Fibroblast of lung (primary cell): Measurements from ENCODE around the gene CHCHD6. TPM values are rescaled to one million over a fixed set of nuclear protein-coding genes. Genes with fewer than 3 reads are reported as not detected.

Source experiments
- DNase-seq, 2 donors: peaks; one replicate each; pipeline versions ENCODE4 v3.0.0 to v3.0.0-alpha.2; 2010; ENCODE audit warnings: low read depth in 2 of 2
- H2AFZ ChIP-seq: 2 replicates; pipeline ENCODE4 v1.5.1; 2012; ENCODE audit warnings: low read length, control low read depth, inconsistent platforms
- H3K27ac ChIP-seq: 2 replicates; pipeline ENCODE4 v1.5.1; 2011; ENCODE audit warnings: low read length, control low read depth; ENCODE audit not compliant: insufficient read depth
- H3K27me3 ChIP-seq: 2 replicates; pipeline ENCODE4 v1.5.1; 2011; ENCODE audit warnings: mild to moderate bottlenecking, low read length; ENCODE audit not compliant: control insufficient read depth, insufficient read depth
- H3K36me3 ChIP-seq: 2 replicates; pipeline ENCODE4 v1.5.1; 2011; ENCODE audit warnings: low read length; ENCODE audit not compliant: control insufficient read depth, insufficient read depth
- H3K4me1 ChIP-seq: 2 replicates; pipeline ENCODE4 v1.5.1; 2011; ENCODE audit warnings: low read length; ENCODE audit not compliant: control insufficient read depth, insufficient read depth; ENCODE audit errors: extremely low read depth
- H3K4me2 ChIP-seq: 2 replicates; pipeline ENCODE4 v1.5.1; 2011; ENCODE audit warnings: low read length, control low read depth; ENCODE audit not compliant: insufficient read depth; ENCODE audit errors: extremely low read depth
- H3K4me3 ChIP-seq, 4 experiments: fragments of 200-600 bp in 1 of 4; sonication (generic) in 1 of 4; replicated peaks in 1 of 4; 2 replicates each; pipeline ENCODE4 v1.5.1; 2011 to 2016; ENCODE audit warnings: low read length in 4 of 4, low read depth in 3 of 4, mild to moderate bottlenecking in 3 of 4, control low read depth in 2 of 4, inconsistent platforms in 1 of 4, mixed read lengths in 1 of 4; ENCODE audit not compliant: insufficient read depth in 1 of 4; ENCODE audit errors: control extremely low read depth in 1 of 4
- H3K79me2 ChIP-seq: 2 replicates; pipeline ENCODE4 v1.5.1; 2012; ENCODE audit warnings: mild to moderate bottlenecking, low read length, inconsistent platforms; ENCODE audit not compliant: control insufficient read depth, insufficient read depth
- H3K9ac ChIP-seq: 2 replicates; pipeline ENCODE4 v1.5.1; 2011; ENCODE audit warnings: mild to moderate bottlenecking, low read length, control low read depth; ENCODE audit not compliant: insufficient read depth
- H3K9me3 ChIP-seq: 2 replicates; pipeline ENCODE4 v1.5.1; 2012; ENCODE audit warnings: low read depth, low read length; ENCODE audit not compliant: control insufficient read depth, insufficient read depth
- H4K20me1 ChIP-seq: 2 replicates; pipeline ENCODE4 v1.5.1; 2011; ENCODE audit warnings: low read length; ENCODE audit not compliant: control insufficient read depth, insufficient read depth; ENCODE audit errors: extremely low read depth
- CTCF ChIP-seq, 2 donors: IDR thresholded peaks in 1 of 2; conservative IDR thresholded peaks in 1 of 2; 1 replicate in 1 of 2; 2 replicates in 1 of 2; pipeline ENCODE4 v1.5.1; 2011 to 2012; ENCODE audit warnings: low read length in 2 of 2, control low read depth in 1 of 2, inconsistent platforms in 1 of 2, low read depth in 1 of 2, mild to moderate bottlenecking in 1 of 2
- EZH2 ChIP-seq: IDR thresholded peaks from 2 replicates; pipeline ENCODE4 v1.5.1; 2012; ENCODE audit warnings: low read length, control low read depth, mild to moderate bottlenecking; ENCODE audit errors: missing control alignments
- polyA plus RNA-seq, 2 donors: library from polyadenylated mRNA; depleted of rRNA in 1 of 2; stranded (reverse) in 1 of 2; unstranded in 1 of 2; fragments of >200 nt; gene quantifications; 2 replicates each; pipeline ENCODE4 v1.2.1, GENCODE V29; 2011 to 2012; ENCODE audit warnings: missing spikeins in 1 of 2
- total RNA-seq: library from RNA; depleted of rRNA; stranded (reverse); fragments of >200 nt; gene quantifications from 2 replicates; pipeline ENCODE4 v1.2.1, GENCODE V29; 2014

Gene CHCHD6
- total and polyA plus RNA-seq, 2 donors (not counting 1 experiment from before 2014, with no cell fraction given) = 9.5 to 11.1 TPM

GRCh38 chr3:126751611-126752302, 47.7 kb downstream of the CHCHD6 start:
- no peak overlapping the region for H3K4me2 ChIP-seq
- DNase-seq = no peak
- no peaks in the 10 kb centered on the region for H3K9me3 ChIP-seq
- no peak overlapping the region for H3K9ac ChIP-seq
- TF ChIP-seq EZH2 (no peak), CTCF (conservative IDR thresholded peaks at IDR 0.05 in 1 of 2, IDR thresholded peaks at IDR 0.05 in 1 of 2; ENCODE audit: low read depth in 1 of 2, low read length in 2 of 2) (no peak)
- no peak overlapping the region for H3K27ac ChIP-seq
- H3K4me3 ChIP-seq = no peak overlapping the region
- no peaks in the 10 kb centered on the region for H3K79me2 ChIP-seq
- no peaks in the 10 kb centered on the region for H4K20me1 ChIP-seq
- H3K36me3 ChIP-seq = no peaks in the 10 kb centered on the region
- H3K4me1 ChIP-seq = peaks cover 2% of the 10 kb centered on the region
- no peaks in the 10 kb centered on the region for H3K27me3 ChIP-seq
- no peak overlapping the region for H2AFZ ChIP-seq

- Histone ChIP-seq H3K4me3 (no peak overlapping the region), H2AFZ (peak overlapping the region; percentile 8), H4K20me1 (no peaks in the 10 kb centered on the region), H3K27ac (peak overlapping the region; percentile 19), H3K9me3 (no peaks in the 10 kb centered on the region), H3K36me3 (no peaks in the 10 kb centered on the region), H3K79me2 (no peaks in the 10 kb centered on the region), H3K27me3 (no peaks in the 10 kb centered on the region), H3K9ac (no peak overlapping the region), H3K4me2 (no peak overlapping the region), H3K4me1 (peaks cover 2% of the 10 kb centered on the region)
- peak; percentile 72 to 78 for DNase-seq
- TF ChIP-seq CTCF (conservative IDR thresholded peaks at IDR 0.05 in 1 of 2, IDR thresholded peaks at IDR 0.05 in 1 of 2; ENCODE audit: low read depth in 1 of 2, low read length in 2 of 2) (peak; percentile 92 to 95), EZH2 (no peak)
Observed at GRCh38 chr3:126752303-126753190, 48.5 kb downstream of the CHCHD6 start.
